Liver (tissue), 9 donors: ENCODE results near the gene BCL2L13. TPM values are rescaled to one million over a fixed set of nuclear protein-coding genes. Genes with fewer than 3 reads are reported as not detected.

Source experiments
- DNase-seq: peaks from one replicate; pipeline ENCODE4 v3.0.0-alpha.2; 2017; ENCODE audit warnings: low spot score
- H3K27ac ChIP-seq, 2 donors: one replicate each; pipeline ENCODE4 v1.7.0; 2013; ENCODE audit warnings: inconsistent platforms in 2 of 2, low read length in 2 of 2, control low read depth in 1 of 2, low read depth in 1 of 2, mild to moderate bottlenecking in 1 of 2
- H3K27me3 ChIP-seq, 4 donors: one replicate each; pipeline versions ENCODE4 v1.6.1 to v1.7.0; 2013; ENCODE audit warnings: low read length in 3 of 4, inconsistent platforms in 1 of 4, mild to moderate bottlenecking in 1 of 4, moderate library complexity in 1 of 4; ENCODE audit not compliant: control insufficient read depth in 4 of 4, insufficient read depth in 4 of 4
- H3K36me3 ChIP-seq, 4 donors: one replicate each; pipeline versions ENCODE4 v1.6.1 to v1.7.0; 2013; ENCODE audit warnings: low read length in 3 of 4, mild to moderate bottlenecking in 3 of 4, low read depth in 1 of 4, moderate library complexity in 1 of 4; ENCODE audit not compliant: control insufficient read depth in 4 of 4, insufficient read depth in 3 of 4
- H3K4me1 ChIP-seq, 4 donors: one replicate each; pipeline versions ENCODE4 v1.6.1 to v1.7.0; 2013; ENCODE audit warnings: low read length in 3 of 4, mild to moderate bottlenecking in 3 of 4, moderate library complexity in 1 of 4; ENCODE audit not compliant: control insufficient read depth in 4 of 4, insufficient read depth in 4 of 4
- H3K4me3 ChIP-seq, 3 donors: one replicate each; pipeline versions ENCODE4 v1.6.1 to v1.7.0; 2013; ENCODE audit warnings: low read length in 3 of 3, control low read depth in 1 of 3, low read depth in 1 of 3, mild to moderate bottlenecking in 1 of 3
- H3K9ac ChIP-seq, 2 donors: one replicate each; pipeline ENCODE4 v1.7.0; 2013; ENCODE audit warnings: low read length in 2 of 2, mild to moderate bottlenecking in 2 of 2, moderate library complexity in 2 of 2, control low read depth in 1 of 2, low read depth in 1 of 2
- H3K9me3 ChIP-seq, 4 donors: one replicate each; pipeline versions ENCODE4 v1.6.1 to v1.7.0; 2013; ENCODE audit warnings: low read length in 3 of 4; ENCODE audit not compliant: control insufficient read depth in 4 of 4
- EGR1 ChIP-seq, 2 donors: IDR thresholded peaks; 2 replicates each; pipeline ENCODE4 v1.6.1; 2016 to 2018; ENCODE audit warnings: antibody characterized with exemption in 2 of 2, low read depth in 2 of 2
- FOXA1 ChIP-seq: IDR thresholded peaks from 2 replicates; pipeline ENCODE4 v1.6.1; 2016; ENCODE audit warnings: antibody characterized with exemption
- FOXA2 ChIP-seq: IDR thresholded peaks from 2 replicates; pipeline ENCODE4 v1.6.1; 2016; ENCODE audit warnings: antibody characterized with exemption
- GABPA ChIP-seq, 2 donors: IDR thresholded peaks in 1 of 2; conservative IDR thresholded peaks in 1 of 2; 2 replicates each; pipeline ENCODE4 v1.6.1; 2016; ENCODE audit warnings: antibody characterized with exemption in 2 of 2, mild to moderate bottlenecking in 1 of 2, moderate library complexity in 1 of 2
- NR2F2 ChIP-seq: IDR thresholded peaks from 2 replicates; pipeline ENCODE4 v1.6.1; 2016; ENCODE audit warnings: antibody characterized with exemption
- RAD21 ChIP-seq, 2 donors: IDR thresholded peaks; 2 replicates each; pipeline ENCODE4 v1.6.1; 2016; ENCODE audit warnings: antibody characterized with exemption in 2 of 2, mild to moderate bottlenecking in 2 of 2
- SP1 ChIP-seq: IDR thresholded peaks from 2 replicates; pipeline ENCODE4 v1.6.1; 2018; ENCODE audit warnings: antibody characterized with exemption, mild to moderate bottlenecking
- TAF1 ChIP-seq: conservative IDR thresholded peaks from 2 replicates; pipeline ENCODE4 v1.6.1; 2016; ENCODE audit warnings: antibody characterized with exemption, mild to moderate bottlenecking
- YY1 ChIP-seq: IDR thresholded peaks from 2 replicates; pipeline ENCODE4 v1.6.1; 2016; ENCODE audit warnings: antibody characterized with exemption, mild to moderate bottlenecking
- WGBS: extraction: QIAGEN DNeasy Blood & Tissue Kit; methylation state at CpG from one replicate; pipeline ENCODE4 v1.1.7; 2013; 5-methylcytosine and 5-hydroxymethylcytosine counted together
- polyA plus RNA-seq, 2 donors: library from polyadenylated mRNA; stranded (reverse) in 1 of 2; unstranded in 1 of 2; fragments of 200-250 nt in 1 of 2; fragments of >200 nt in 1 of 2; fragmentation: Nextera tagmentation in 1 of 2; extraction: Ambion mirVana in 1 of 2; gene quantifications; one replicate each; pipeline versions ENCODE4 v1.2.1 to v1.2.3, GENCODE V29; 2013 to 2015
- total RNA-seq, 2 donors: library from RNA; depleted of rRNA; stranded (reverse); fragments of >200 nt; gene quantifications; one replicate each; pipeline ENCODE4 v1.2.3, GENCODE V29; 2014
- TF ChIP-seq, protein P1 (sequence below): IDR thresholded peaks from 2 replicates; pipeline ENCODE4 v1.6.1; 2016; ENCODE audit warnings: antibody characterized with exemption
- TF ChIP-seq, protein P2 (sequence below): IDR thresholded peaks from 2 replicates; pipeline ENCODE4 v1.6.1; 2016; ENCODE audit warnings: antibody characterized with exemption
- donor health status: healthy.
- donor health status: healthy.
- donor health status: healthy.
- donor health status: healthy.
- donor health status: healthy.

The BCL2L13 gene
- total and polyA plus RNA-seq, 4 donors = 22.3 to 31.8 (median 24.5) TPM

DNA sequence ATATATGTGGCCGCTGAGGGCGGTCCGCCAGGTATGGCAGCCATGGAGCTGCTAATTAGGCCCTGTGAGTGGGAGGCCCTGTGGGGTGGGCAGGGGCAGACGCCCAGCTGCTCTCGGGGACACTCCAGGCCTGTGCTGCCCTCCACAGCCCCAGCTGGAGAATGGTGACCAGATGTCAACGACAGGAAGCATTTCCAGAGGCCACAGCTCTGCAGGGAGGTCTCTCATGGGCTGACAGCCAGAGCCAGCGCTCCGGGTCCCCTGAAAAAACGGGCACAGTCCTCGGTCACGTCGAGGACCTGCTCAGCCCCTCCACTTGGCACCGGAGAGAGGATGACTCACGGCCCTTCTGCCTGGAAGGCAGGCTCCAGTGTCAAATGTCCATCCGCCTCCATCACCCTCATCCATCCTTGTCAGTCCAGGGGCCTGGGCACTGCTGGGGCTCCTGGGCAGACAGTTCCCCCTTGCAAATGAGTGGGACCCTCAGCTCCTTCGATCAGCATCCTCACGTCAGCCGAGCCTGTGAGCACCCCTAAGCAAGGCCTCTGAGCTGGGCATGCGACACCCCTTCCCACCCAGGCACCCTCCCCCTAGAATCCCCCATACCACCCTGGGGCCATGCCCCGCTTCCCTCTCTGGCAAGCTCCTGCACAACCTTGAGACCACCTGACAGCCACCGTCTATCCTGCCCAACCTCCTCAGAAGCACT, 133.8 kb downstream of the BCL2L13 start:
- Histone ChIP-seq H3K27me3 (no peaks in the 10 kb centered on the region), H3K9me3 (no peaks in the 10 kb centered on the region), H3K4me1 (peaks cover 14 to 67% (median 59%) of the 10 kb centered on the region in 4 donors), H3K4me3 (no peak overlapping the region), H3K36me3 (no peaks in the 10 kb centered on the region), H3K9ac (no peak overlapping the region), H3K27ac (peak overlapping the region; percentile 60 to 78)
- TF ChIP-seq EGR1 (IDR thresholded peaks at IDR 0.05; ENCODE audit: low read depth in 2 of 2) (no peak), RAD21 (IDR thresholded peaks at IDR 0.05) (no peak), NR2F2 (no peak), FOXA2 (no peak), GABPA (IDR thresholded peaks at IDR 0.05 in 1 of 2, conservative IDR thresholded peaks at IDR 0.05 in 1 of 2) (no peak), FOXA1 (no peak), SP1 (no peak)
- TF ChIP-seq, protein P1, sequence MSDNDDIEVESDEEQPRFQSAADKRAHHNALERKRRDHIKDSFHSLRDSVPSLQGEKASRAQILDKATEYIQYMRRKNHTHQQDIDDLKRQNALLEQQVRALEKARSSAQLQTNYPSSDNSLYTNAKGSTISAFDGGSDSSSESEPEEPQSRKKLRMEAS = no peak
- 82% methylated on average over 21 of the region's 21 CpGs for WGBS
- no peak for DNase-seq

- H3K4me1 ChIP-seq = peaks cover 13 to 67% (median 55%) of the 10 kb centered on the region in 4 donors
- DNase-seq = no peak
- peak overlapping the region in 1 of 2 donors; percentile 60 for H3K9ac ChIP-seq
- no peaks in the 10 kb centered on the region for H3K27me3 ChIP-seq
- no peaks in the 10 kb centered on the region for H3K36me3 ChIP-seq
- TF ChIP-seq FOXA2 = no peak
- TF ChIP-seq, protein P2, sequence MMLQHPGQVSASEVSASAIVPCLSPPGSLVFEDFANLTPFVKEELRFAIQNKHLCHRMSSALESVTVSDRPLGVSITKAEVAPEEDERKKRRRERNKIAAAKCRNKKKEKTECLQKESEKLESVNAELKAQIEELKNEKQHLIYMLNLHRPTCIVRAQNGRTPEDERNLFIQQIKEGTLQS = no peak
- H3K9me3 ChIP-seq = no peaks in the 10 kb centered on the region
- H3K27ac ChIP-seq = peak overlapping the region; percentile 73 to 78
- peak overlapping the region; percentile 5 to 69 (median 67) for H3K4me3 ChIP-seq
- WGBS = 59% methylated on average over 18 of the region's 18 CpGs
Observed at GRCh38 chr22:17772958-17773605, 134.5 kb downstream of the BCL2L13 start.

DNA sequence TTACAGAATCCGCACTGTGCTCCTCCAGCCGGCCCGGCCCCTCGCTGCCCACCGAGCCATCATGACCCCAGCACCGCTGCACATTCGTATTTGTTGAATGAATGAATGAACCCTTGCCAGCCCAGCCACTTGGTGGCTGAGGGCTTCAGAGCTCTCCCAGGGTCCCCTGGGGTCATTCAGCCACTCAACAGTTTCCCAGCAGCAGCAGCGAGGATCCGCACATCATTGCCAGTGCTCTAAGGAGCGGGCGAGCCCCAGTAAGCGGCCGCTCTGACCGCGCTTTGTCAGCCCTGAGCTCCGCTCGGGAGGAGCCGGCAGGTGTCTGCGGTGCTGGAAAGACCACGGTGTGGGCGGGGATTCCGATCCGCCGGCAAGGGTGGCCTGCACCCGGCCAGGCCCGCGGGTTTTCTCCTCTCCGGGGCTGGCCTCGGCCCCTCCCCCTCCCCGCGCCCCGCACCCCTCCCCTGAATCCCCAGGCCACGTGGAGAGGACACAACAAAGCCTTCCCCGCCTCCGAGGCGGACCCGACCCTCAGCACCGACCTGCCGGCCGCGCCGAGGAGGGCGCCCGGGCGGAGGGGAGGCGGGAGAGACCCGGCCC, 135.1 kb downstream of the BCL2L13 start:
- Histone ChIP-seq H3K36me3 (no peaks in the 10 kb centered on the region), H3K4me3 (peak overlapping the region; percentile 43 to 69 (median 67)), H3K4me1 (peaks cover 14 to 66% (median 51%) of the 10 kb centered on the region in 4 donors), H3K27me3 (no peaks in the 10 kb centered on the region), H3K9me3 (no peaks in the 10 kb centered on the region), H3K27ac (peak overlapping the region; percentile 68 to 73), H3K9ac (peak overlapping the region in 1 of 2 donors; percentile 67)
- WGBS = 3% methylated on average over 47 of the region's 47 CpGs
- TF ChIP-seq RAD21 (IDR thresholded peaks at IDR 0.05) (no peak), TAF1 (no peak), YY1 (no peak), FOXA1 (no peak), EGR1 (IDR thresholded peaks at IDR 0.05; ENCODE audit: low read depth in 2 of 2) (no peak)
- DNase-seq = peak; percentile 61
